Testis (tissue), 2 donors: ENCODE data around the gene PCDHB1.

Source experiments
- POLR2A ChIP-seq: fragments of 450-650 bp; IDR thresholded peaks from one replicate; pipeline ENCODE4 v1.6.1; 2017; ENCODE audit warnings: antibody characterized with exemption, mild to moderate bottlenecking, moderate library complexity
- TF ChIP-seq, protein P1 (sequence below), 3 experiments: fragments of 450-650 bp in 2 of 3; fragments of 200-600 bp in 1 of 3; sonication (generic) in 1 of 3; IDR thresholded peaks; one replicate each; pipeline ENCODE4 v1.5.1; 2016 to 2019; ENCODE audit warnings: antibody characterized with exemption in 3 of 3, mild to moderate bottlenecking in 2 of 3, moderate library complexity in 1 of 3

DNA sequence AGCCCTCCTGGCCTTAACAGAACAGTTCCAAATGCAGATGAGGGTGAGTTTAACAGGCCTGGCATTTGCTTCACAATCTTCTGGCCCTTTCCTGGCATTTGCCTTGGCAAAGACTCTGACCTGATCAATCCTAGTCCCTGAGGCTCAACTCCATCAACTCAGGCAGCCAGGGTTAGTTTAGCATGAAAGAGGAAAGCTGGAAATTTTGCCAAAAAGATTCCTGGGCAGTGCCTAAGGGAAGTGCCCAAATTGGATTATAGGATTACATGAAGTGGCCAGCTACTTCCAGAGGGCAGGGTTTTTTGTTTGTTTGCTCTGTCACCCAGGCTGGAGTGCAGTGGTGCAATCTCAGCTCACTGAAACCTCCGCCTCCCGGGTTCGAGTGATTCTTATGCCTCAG lies 48.1 kb upstream of the PCDHB1 start:
- no peak for TF ChIP-seq POLR2A
- TF ChIP-seq, protein P1, sequence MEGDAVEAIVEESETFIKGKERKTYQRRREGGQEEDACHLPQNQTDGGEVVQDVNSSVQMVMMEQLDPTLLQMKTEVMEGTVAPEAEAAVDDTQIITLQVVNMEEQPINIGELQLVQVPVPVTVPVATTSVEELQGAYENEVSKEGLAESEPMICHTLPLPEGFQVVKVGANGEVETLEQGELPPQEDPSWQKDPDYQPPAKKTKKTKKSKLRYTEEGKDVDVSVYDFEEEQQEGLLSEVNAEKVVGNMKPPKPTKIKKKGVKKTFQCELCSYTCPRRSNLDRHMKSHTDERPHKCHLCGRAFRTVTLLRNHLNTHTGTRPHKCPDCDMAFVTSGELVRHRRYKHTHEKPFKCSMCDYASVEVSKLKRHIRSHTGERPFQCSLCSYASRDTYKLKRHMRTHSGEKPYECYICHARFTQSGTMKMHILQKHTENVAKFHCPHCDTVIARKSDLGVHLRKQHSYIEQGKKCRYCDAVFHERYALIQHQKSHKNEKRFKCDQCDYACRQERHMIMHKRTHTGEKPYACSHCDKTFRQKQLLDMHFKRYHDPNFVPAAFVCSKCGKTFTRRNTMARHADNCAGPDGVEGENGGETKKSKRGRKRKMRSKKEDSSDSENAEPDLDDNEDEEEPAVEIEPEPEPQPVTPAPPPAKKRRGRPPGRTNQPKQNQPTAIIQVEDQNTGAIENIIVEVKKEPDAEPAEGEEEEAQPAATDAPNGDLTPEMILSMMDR (IDR thresholded peaks at IDR 0.05) = no peak
